ENCODE results near the gene DAB2IP.

DAB2IP gene

DNA sequence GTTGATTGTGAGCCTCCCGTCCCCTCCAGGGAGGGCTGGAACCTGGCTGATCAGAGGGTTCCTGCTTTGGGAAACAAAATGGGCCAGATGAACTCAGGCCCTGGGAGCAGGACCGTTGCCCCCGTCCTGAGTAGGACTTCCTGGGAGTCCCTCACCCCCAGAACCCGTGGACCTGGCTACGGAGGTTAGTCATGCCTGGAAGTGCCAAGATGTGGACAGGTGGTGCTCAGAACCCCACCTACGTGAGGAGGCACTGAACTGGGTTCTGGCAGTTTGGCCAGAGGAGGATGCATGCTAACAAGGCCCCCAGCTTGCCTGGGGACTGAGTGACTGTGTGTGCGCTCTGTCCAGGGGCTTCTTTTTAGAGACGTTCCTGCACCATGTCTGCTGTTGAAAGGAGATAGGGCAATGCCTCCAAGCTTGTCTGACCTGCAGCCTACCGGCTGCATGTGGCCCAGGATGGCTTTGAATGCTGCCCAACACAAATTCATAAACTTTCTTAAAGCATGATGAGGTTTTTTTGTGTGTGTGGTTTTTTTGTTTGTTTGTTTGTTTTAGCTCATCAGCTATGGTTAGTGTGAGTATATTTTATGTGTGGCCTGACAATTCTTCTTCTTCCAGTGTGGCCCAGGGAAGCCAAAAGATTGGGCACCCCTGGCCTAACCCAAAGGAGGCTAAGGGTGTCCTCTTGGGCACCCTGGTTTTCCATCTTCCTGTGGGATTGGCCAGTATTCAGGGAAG is 1.8 kb upstream of the DAB2IP start:
- TF ChIP-seq, protein P1, sequence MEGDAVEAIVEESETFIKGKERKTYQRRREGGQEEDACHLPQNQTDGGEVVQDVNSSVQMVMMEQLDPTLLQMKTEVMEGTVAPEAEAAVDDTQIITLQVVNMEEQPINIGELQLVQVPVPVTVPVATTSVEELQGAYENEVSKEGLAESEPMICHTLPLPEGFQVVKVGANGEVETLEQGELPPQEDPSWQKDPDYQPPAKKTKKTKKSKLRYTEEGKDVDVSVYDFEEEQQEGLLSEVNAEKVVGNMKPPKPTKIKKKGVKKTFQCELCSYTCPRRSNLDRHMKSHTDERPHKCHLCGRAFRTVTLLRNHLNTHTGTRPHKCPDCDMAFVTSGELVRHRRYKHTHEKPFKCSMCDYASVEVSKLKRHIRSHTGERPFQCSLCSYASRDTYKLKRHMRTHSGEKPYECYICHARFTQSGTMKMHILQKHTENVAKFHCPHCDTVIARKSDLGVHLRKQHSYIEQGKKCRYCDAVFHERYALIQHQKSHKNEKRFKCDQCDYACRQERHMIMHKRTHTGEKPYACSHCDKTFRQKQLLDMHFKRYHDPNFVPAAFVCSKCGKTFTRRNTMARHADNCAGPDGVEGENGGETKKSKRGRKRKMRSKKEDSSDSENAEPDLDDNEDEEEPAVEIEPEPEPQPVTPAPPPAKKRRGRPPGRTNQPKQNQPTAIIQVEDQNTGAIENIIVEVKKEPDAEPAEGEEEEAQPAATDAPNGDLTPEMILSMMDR (IDR thresholded peaks at IDR 0.05), result no peak

DNA sequence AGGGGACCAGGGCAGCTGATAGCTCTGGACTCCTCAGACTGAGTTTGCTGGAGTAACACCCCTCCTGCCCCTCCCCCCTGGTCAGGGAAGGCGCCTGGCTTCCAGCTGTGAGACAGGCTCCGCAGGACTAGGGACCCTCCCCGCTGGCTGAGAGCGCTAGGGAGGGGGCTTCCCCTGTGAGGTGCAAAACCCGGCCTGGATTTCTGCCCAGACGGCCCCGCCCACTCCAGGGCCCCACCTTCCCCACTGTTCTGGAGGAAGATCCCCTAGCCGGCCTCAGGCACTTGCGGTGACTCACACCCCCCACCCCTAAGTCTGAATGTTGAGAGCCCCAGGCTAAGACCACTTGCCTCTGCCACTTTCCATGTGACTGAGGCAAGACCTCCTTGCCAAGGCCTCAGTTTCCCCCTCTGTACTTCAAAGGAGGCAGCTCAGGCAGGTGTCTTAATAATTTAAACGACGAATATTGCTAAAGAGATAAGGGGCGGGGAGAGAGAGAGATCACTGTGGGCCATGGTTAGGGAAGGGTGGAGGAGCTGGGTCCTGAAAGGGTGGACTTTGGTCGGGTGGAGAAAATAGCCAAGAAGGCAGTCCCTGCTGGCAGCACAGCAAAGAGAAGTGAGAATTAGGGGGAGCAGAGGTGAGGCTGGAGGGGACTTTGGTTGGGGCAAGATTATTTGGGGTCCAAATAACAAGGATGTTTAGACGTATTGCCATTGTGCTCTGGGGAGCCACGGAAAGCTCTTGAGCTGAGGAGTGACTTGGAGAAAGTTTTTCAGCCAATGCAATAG is 1.0 kb upstream of the DAB2IP start:
- TF ChIP-seq, protein P1 (IDR thresholded peaks at IDR 0.05), result no peak

DNA sequence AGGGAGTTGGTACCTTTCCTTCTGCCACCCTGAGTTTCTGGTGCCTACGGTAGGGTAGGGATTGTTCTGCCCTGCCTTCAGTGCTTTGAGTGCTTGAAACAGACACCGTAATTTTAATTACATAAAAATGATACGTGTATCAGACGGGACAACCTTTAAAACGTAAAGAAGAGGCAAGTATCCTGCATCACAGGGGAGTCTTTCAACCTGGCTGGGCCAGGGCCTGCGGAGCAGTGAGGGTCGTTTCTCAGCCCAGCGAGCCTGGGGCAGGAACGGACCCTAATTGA is 483 bp upstream of the DAB2IP start:
- TF ChIP-seq, protein P1 (IDR thresholded peaks at IDR 0.05), result no peak

DNA sequence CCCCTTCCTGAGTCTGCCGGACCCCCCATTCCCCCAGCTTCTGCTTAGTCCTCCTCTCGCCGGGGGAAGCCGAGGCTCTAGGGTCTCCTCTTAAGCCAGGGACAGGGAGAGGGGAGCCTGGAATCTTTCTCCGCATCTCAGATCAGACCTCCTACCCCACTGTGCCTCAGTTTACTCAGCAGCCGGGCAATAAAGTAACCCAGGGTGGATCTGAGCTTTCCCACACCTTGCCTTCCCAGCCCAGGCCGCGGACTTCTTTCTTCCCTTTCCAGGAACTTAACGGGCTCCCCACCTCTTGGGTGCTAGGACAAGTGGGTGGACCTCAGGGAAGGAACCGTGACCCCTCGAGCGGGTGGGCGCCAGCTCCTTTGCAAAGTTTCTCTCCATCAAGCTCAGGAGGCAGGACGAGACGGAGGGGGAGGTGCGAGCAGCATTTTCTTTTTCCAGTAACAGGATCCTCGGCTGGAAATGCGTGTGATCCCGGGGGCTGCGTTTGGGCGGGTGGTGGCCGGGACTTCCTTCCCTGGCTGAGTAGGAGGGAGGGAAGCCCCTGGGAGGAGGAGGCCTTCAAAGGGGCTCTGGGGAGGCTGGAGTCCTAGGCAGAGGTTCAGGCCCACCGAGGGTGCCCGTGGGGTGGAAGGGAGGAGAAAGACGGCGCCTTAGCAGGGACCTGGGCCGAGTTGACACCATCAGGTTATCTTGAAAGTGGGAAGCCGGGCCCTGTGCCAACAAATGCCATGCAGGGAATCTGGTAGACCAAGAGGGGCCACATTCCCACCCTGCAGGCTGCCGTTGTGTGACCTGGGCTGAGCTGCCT is 795 bp downstream of the DAB2IP start:
- TF ChIP-seq, protein P1 (IDR thresholded peaks at IDR 0.05), result no peak

DNA sequence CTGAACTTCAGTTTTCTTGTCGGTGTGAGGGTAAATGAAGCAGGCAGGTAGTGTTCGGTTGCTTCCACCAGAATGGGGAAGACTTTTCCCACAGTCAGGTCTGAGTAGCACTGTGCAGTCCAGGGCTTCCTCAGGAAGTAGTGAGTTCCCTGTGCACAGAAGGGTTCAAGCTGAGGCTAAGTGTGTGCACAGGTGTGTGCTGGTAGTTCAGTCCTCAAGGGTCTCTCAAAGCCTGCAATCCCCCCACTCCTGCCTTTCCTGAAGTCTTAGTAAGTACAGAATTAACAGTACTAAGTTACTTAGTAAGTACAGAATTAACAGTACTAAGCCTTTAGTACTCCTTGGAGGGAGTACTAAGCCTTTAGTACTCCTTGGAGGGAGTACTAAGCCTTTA is 1.4 kb downstream of the DAB2IP start:
- TF ChIP-seq, protein P1 (IDR thresholded peaks at IDR 0.05), result no peak

DNA sequence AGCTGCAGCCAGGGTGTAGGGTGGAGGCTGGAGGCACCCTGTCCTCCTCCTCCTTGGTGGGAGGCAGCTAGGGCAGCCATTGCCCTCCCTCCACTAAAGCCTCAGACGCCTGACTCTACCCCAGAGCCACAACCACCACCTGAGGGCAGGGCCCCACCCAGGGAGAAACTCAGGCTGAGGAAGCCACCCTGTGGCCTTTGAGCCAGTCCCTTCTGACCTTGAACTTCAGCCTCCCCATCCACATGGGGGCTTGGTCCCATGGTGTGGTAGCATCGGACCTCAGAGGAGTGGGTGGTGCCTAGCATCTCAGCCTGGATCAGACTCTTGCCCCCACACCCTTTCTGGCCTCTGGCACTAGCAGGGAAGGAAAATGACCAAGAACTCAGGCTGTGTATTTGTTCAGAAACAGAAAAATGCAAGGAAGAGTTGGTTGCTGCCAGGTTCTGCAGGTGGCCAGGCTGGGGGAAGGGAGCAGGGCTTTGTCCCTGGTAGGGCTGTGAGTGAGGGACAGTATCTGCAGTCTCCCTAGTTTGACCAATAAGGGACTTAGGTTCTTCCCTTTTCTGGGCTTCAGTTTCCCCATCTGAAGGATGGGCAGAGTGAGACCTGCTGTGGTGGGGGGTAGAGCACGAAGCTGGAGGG is 3.2 kb downstream of the DAB2IP start:
- TF ChIP-seq, protein P1 (IDR thresholded peaks at IDR 0.05), result no peak

DNA sequence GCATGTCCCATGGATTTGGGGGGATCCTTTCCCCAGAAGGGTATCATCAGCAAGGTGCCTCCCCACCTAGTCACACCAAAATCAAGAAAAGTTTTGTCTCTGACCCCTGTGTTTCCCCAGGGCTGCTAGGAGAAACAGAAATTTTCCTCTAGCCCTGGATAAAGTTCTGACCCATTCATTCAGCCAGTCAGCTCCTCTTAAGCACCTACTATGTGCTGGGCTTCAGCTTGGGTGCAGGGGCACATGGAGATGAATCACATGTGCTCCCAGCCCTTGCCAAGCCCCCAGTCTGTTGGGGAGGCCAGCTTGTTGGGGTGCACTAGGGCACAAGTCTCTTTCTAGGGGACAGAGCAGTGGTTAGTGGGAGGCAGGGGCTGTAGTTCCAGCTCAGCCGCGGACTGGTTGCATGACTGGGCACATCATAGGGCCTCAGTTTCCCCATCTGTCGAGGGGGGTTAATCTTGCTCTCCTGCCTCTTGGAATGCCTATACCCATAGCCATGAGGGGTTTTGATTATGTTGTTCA is 3.9 kb downstream of the DAB2IP start:
- TF ChIP-seq, protein P1 (IDR thresholded peaks at IDR 0.05), result no peak

All from LNCAP (cell line).